Measurements from ENCODE around the gene FAM227B.

DNA sequence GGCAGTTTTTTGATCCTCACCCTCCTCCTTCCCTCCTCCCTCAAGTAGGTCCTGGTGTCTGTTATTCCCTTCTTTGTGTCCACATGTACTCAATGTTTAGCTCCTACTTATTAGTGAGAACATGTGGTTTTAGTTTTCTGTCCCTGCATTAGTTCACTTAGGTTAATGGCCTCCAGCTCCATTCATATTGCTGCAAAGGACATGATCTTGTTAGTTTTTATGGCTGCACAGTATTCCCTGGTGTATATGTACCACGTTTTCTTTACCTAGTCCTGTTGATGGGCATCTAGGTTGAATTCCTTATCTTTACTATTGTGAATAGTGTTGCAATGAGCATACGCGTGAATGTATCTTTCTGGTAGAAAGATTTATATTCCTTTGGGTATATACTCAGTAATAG, 259.2 kb downstream of the FAM227B start:
- no peak for TF ChIP-seq EP300 (IDR thresholded peaks at IDR 0.05; ENCODE audit: borderline replicate concordance)
- TF ChIP-seq TAF1 (IDR thresholded peaks at IDR 0.05; ENCODE audit: low read depth) = no peak
- TF ChIP-seq FOXM1 (IDR thresholded peaks at IDR 0.05; ENCODE audit: borderline replicate concordance, low read depth) = no peak
- TF ChIP-seq, protein P1, sequence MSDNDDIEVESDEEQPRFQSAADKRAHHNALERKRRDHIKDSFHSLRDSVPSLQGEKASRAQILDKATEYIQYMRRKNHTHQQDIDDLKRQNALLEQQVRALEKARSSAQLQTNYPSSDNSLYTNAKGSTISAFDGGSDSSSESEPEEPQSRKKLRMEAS (IDR thresholded peaks at IDR 0.05) = no peak
- TF ChIP-seq, protein P2, sequence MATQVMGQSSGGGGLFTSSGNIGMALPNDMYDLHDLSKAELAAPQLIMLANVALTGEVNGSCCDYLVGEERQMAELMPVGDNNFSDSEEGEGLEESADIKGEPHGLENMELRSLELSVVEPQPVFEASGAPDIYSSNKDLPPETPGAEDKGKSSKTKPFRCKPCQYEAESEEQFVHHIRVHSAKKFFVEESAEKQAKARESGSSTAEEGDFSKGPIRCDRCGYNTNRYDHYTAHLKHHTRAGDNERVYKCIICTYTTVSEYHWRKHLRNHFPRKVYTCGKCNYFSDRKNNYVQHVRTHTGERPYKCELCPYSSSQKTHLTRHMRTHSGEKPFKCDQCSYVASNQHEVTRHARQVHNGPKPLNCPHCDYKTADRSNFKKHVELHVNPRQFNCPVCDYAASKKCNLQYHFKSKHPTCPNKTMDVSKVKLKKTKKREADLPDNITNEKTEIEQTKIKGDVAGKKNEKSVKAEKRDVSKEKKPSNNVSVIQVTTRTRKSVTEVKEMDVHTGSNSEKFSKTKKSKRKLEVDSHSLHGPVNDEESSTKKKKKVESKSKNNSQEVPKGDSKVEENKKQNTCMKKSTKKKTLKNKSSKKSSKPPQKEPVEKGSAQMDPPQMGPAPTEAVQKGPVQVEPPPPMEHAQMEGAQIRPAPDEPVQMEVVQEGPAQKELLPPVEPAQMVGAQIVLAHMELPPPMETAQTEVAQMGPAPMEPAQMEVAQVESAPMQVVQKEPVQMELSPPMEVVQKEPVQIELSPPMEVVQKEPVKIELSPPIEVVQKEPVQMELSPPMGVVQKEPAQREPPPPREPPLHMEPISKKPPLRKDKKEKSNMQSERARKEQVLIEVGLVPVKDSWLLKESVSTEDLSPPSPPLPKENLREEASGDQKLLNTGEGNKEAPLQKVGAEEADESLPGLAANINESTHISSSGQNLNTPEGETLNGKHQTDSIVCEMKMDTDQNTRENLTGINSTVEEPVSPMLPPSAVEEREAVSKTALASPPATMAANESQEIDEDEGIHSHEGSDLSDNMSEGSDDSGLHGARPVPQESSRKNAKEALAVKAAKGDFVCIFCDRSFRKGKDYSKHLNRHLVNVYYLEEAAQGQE (IDR thresholded peaks at IDR 0.05; ENCODE audit: low read depth) = no peak
- no peak for TF ChIP-seq TCF12 (IDR thresholded peaks at IDR 0.05; ENCODE audit: low read depth)
- no peak for TF ChIP-seq CREB1 (IDR thresholded peaks at IDR 0.05; ENCODE audit: low read depth)
- no peak for TF ChIP-seq TEAD4 (IDR thresholded peaks at IDR 0.05)
- no peak for TF ChIP-seq CEBPB (IDR thresholded peaks at IDR 0.05)
- no peak for TF ChIP-seq NFIC (IDR thresholded peaks at IDR 0.05)
